Measurements from ENCODE around the gene FAM187B. TPM values are rescaled to one million over a fixed set of nuclear protein-coding genes. Genes with fewer than 3 reads are reported as not detected.

Gene FAM187B
- total RNA-seq, 2 donors from 2014 or later, result 1.1 TPM; not detected in 1

- DNase-seq (ENCODE audit: low spot score), result no peak
- no peak overlapping the region for H3K27ac ChIP-seq
- no peak overlapping the region for H3K4me3 ChIP-seq
- intact Hi-C loops (cut with DNase I), result no loop called here
- WGBS, result 48% methylated on average over 3 of the region's 3 CpGs
- H3K9me3 ChIP-seq, result no peaks in the 10 kb centered on the region
- no peaks in the 10 kb centered on the region for H3K27me3 ChIP-seq (replicated peaks; ENCODE audit: insufficient read depth)
- TF ChIP-seq CTCF (IDR thresholded peaks at IDR 0.05), result no peak
- TF ChIP-seq POLR2AphosphoS5 (IDR thresholded peaks at IDR 0.05), result no peak
- TF ChIP-seq POLR2A (IDR thresholded peaks at IDR 0.05), result no peak
- no peaks in the 10 kb centered on the region for H3K4me1 ChIP-seq (replicated peaks)
- no peaks in the 10 kb centered on the region for H3K36me3 ChIP-seq
Measured at GRCh38 chr19:35220315-35220921, 8.1 kb downstream of the FAM187B start.

GRCh38 chr19:35219008-35219407, 9.5 kb downstream of the FAM187B start:
- no peak for TF ChIP-seq CTCF (IDR thresholded peaks at IDR 0.05)
- no peak for TF ChIP-seq POLR2A (IDR thresholded peaks at IDR 0.05)
- TF ChIP-seq POLR2AphosphoS5 (IDR thresholded peaks at IDR 0.05), result no peak

DNA sequence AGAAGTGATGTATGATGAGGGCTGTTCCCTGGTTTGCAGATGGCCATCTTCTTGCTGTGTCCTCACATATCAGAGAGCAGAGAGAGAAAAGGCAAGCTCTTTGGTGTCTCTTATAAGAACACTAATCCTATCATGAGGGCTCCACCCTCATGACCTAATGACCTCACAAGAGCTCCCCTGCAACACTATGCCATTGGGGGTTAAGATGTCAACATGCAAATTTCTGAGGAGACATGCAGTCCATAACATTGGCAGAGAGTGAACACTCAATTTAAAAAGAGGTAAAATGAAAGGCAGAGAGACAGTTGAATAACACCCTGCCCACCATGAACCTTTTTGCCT, 10.9 kb downstream of the FAM187B start:
- Histone ChIP-seq H3K27ac (no peak overlapping the region), H3K9me3 (no peaks in the 10 kb centered on the region), H3K36me3 (no peaks in the 10 kb centered on the region), H3K27me3 (replicated peaks; ENCODE audit: insufficient read depth) (no peaks in the 10 kb centered on the region), H3K4me3 (no peak overlapping the region), H3K4me1 (replicated peaks) (peaks cover 5% of the 10 kb centered on the region)
- TF ChIP-seq CTCF (IDR thresholded peaks at IDR 0.05), result no peak
- no peak for TF ChIP-seq POLR2A (IDR thresholded peaks at IDR 0.05)
- no peak for TF ChIP-seq POLR2AphosphoS5 (IDR thresholded peaks at IDR 0.05)
- DNase-seq (ENCODE audit: low spot score), result no peak
- intact Hi-C loops (cut with DNase I), result no loop called here

More at GRCh38 chr19:35219008-35219407, 9.5 kb downstream of the FAM187B start:
- H3K4me1 ChIP-seq (replicated peaks), result peaks cover 5% of the 10 kb centered on the region
- H3K36me3 ChIP-seq, result no peaks in the 10 kb centered on the region
- no peaks in the 10 kb centered on the region for H3K9me3 ChIP-seq
- no peak overlapping the region for H3K27ac ChIP-seq
- H3K4me3 ChIP-seq, result no peak overlapping the region
- 91% methylated on average over 1 of the region's 1 CpG for WGBS
- no peaks in the 10 kb centered on the region for H3K27me3 ChIP-seq (replicated peaks; ENCODE audit: insufficient read depth)
- no peak for DNase-seq (ENCODE audit: low spot score)
- intact Hi-C loops (cut with DNase I), result no loop called here

DNA sequence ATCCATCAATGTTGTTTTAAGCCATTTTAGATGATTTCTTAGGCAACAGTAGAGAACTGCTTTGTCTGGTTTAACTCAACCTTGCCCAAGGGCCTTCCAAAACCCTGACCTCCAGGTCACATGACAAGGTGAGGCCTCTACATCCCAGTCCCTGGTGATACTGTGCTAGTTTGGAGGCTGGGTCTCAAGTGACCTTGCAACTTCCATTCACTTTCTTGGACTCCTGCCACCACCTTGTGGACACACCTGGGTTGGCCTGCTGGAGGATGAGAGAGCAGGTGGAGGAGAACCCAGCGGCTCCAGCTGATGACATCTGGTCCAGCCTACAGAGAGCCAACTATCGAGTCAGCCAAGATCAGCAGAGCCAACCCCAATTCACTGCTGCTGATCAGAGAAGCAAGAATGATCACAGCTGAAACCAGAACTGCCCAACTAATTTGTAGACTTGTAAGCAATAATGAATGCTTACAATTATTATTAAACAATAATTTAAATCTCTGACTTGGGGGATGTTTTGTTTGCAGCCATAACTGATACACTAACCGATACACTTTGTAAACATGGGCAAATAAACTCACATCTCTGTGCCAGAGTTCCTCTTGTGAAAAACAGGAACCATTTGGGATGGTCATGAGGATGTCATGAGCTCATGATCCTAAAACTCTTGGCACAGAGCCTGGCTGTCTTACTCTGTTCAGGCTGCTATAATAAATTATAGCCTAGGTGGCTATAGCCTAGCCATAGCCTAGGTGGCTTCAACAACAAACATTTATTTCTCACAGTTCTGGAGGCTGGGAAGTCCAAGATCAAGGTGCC, 11.5 kb downstream of the FAM187B start:
- Histone ChIP-seq H3K4me1 (replicated peaks) (peaks cover 5% of the 10 kb centered on the region), H3K4me3 (no peak overlapping the region), H3K27ac (no peak overlapping the region), H3K9me3 (no peaks in the 10 kb centered on the region), H3K36me3 (no peaks in the 10 kb centered on the region), H3K27me3 (replicated peaks; ENCODE audit: insufficient read depth) (no peaks in the 10 kb centered on the region)
- WGBS, result 54% methylated on average over 3 of the region's 3 CpGs
- intact Hi-C loops (cut with DNase I), result no loop called here
- no peak for DNase-seq (ENCODE audit: low spot score)
- TF ChIP-seq POLR2A (IDR thresholded peaks at IDR 0.05) (no peak), CTCF (IDR thresholded peaks at IDR 0.05) (no peak), POLR2AphosphoS5 (IDR thresholded peaks at IDR 0.05) (no peak)

All from prostate gland (tissue), 2 donors.